Measurements from ENCODE around the gene PLCD1.

Gene PLCD1

GRCh38 chr3:38030126-38031021 is 932 bp upstream of the PLCD1 start:
- TF ChIP-seq CTCF (IDR thresholded peaks at IDR 0.05) = no peak

GRCh38 chr3:38028621-38029361 is 651 bp downstream of the PLCD1 start:
- TF ChIP-seq CTCF (IDR thresholded peaks at IDR 0.05) = no peak

- no peak for TF ChIP-seq CTCF (IDR thresholded peaks at IDR 0.05)
These were observed 1.7 kb downstream of the PLCD1 start for GRCh38 chr3:38027466-38028465.

GRCh38 chr3:38026856-38027255 is 2.6 kb downstream of the PLCD1 start:
- TF ChIP-seq CTCF (IDR thresholded peaks at IDR 0.05) = no peak

GRCh38 chr3:38022896-38023709 is 6.3 kb downstream of the PLCD1 start:
- TF ChIP-seq CTCF (IDR thresholded peaks at IDR 0.05) = no peak

GRCh38 chr3:38022301-38022700 is 7.1 kb downstream of the PLCD1 start:
- TF ChIP-seq CTCF (IDR thresholded peaks at IDR 0.05) = no peak
